ENCODE measurements around the gene ABCC8.

DNA sequence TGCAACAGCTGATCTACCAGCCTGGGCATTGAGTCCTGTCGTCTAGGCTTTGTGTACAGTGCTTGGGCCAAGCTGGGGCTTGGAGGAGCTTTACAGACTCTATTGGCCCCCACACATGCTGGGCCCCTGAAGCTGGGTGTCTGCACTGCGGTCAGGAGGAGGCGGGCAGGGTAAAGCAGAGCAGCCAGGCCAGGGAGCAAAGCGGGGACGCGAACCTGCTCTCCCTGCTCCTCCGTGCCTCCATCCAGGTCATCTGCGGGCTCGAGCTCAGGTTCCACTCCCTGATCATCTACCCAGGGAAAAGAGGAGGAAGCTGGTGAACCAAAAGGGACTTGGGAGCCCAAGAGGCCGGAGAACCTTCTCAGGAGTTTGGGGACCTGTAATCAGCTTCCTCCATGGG lies 40.5 kb upstream of the ABCC8 start:
- no peak for TF ChIP-seq TAF1 (IDR thresholded peaks at IDR 0.05; ENCODE audit: borderline replicate concordance, low read depth, low read length)
- no peak for TF ChIP-seq POLR2A (IDR thresholded peaks at IDR 0.05; ENCODE audit: low read depth, low read length)

Data from GM12892 (cell line).